GM21576 (cell line): ENCODE results near the gene DNAAF2.
"Not testable (repeated sequence)": the region's sequence is repeated elsewhere in the genome, so short reads cannot be mapped to it uniquely, and the experiment has no call there.

Source experiments
- ATAC-seq: cut with Tn5 transposase; IDR thresholded peaks from one replicate; pipeline ENCODE4 v1.9.1; 2021; ENCODE audit warnings: mild to moderate bottlenecking, moderate library complexity; ENCODE audit not compliant: unreplicated experiment

DNAAF2 gene, protein sequence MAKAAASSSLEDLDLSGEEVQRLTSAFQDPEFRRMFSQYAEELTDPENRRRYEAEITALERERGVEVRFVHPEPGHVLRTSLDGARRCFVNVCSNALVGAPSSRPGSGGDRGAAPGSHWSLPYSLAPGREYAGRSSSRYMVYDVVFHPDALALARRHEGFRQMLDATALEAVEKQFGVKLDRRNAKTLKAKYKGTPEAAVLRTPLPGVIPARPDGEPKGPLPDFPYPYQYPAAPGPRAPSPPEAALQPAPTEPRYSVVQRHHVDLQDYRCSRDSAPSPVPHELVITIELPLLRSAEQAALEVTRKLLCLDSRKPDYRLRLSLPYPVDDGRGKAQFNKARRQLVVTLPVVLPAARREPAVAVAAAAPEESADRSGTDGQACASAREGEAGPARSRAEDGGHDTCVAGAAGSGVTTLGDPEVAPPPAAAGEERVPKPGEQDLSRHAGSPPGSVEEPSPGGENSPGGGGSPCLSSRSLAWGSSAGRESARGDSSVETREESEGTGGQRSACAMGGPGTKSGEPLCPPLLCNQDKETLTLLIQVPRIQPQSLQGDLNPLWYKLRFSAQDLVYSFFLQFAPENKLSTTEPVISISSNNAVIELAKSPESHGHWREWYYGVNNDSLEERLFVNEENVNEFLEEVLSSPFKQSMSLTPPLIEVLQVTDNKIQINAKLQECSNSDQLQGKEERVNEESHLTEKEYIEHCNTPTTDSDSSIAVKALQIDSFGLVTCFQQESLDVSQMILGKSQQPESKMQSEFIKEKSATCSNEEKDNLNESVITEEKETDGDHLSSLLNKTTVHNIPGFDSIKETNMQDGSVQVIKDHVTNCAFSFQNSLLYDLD

DNA sequence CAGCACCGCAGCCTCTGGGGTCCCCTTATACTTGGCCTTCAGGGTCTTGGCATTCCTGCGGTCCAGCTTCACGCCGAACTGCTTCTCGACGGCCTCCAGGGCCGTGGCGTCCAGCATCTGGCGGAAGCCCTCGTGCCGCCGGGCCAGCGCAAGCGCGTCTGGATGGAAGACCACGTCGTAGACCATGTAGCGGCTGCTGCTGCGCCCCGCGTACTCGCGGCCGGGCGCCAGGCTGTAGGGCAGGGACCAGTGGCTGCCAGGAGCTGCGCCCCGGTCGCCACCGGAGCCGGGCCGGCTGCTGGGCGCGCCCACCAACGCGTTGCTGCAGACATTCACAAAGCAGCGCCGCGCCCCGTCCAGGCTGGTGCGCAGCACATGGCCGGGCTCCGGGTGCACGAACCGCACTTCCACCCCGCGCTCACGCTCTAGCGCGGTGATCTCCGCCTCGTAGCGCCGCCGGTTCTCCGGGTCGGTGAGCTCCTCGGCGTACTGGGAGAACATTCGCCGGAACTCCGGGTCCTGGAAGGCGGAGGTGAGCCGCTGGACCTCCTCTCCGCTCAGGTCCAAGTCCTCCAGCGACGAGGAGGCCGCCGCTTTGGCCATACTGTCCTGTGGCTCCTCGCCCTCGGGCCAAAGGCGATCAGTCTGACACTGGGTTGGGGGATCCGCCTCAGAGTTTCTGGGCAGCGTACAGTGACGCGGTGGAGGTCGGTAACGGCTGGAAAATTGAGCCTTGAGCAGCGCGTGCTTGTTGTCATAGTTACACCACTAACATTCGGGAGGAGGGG lies at the start of gene DNAAF2:
DNAAF2 (minus strand) TSS at position 698 of the 788 bp plus-strand sequence; CDS start at position 603, 95 bp downstream.
- ATAC-seq = peak; percentile 37

DNA sequence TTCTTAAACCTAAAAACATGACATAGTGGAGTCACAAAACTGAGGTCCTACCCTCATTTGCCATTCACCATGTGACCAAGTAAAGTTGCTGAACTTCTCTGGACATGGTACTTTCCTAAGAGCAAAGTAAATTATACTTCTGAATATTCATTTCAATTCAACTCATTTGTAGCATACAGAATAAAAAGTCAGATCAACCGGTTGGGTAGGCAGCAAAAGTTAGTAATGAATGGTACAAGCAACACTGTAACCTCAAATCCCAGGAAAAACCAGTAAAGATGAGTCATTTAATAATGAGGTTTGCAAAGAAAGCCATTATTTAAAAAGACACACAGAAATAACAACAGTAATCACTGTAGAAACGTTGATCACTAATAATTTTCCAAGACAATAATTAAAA lies 44.2 kb upstream of the DNAAF2 start:
- ATAC-seq = no peak

DNA sequence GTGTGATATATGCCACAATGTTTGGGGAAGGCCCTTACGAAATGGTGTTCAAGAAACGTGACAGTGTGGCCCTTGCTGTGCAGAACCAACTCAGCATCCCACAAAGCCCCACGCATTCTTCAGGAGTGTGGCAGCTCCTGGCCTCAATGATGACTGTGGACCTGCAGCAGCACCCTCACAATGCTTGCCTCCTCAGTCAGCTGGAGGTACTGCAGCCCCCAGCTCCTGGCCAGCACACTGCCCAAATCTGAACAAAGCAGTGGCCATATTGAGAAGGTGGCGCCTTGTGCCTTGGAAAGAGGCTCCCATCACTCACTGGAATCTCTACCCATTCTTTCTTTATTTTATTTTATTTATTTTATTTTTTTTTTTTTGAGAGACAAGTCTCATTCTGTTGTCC lies 42.6 kb upstream of the DNAAF2 start:
- no peak for ATAC-seq

DNA sequence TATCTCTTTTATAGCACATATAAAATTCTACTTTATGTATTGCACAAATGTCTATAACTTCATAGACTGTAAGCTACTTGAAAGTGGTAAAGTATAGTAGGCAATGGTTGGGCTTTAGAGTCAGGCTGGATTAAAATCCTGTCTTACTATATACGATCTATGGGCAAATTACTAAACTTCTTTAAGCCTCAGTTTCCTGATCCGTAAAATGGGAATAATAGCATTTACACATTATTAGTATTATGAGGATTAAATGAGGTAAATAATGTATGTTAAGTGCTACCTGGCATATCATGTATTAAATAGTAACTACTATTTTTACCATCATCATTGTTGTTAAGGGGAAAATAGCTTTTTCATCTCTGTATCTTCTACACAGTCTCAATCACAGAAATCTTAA lies 38.5 kb upstream of the DNAAF2 start:
- ATAC-seq = no peak

DNA sequence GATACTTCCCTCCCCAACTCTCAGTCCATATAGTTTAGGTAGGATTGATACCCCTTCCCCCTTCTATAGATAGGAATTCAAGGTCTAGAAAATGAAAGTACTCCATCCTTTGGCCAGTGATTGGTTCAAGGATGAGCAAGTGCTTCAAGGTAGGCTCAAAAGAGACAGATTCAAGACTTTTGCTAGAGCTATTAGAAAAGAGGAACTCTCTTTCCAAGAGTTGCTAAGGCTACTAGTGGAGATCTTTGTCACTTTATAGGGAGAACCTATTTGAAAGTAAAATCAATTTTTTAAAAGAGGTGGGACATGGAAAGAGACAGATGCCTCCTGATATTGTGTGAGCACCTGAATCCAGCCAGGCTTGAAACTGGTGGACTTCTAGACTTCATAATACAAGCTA lies 35.4 kb upstream of the DNAAF2 start:
- no peak for ATAC-seq

DNA sequence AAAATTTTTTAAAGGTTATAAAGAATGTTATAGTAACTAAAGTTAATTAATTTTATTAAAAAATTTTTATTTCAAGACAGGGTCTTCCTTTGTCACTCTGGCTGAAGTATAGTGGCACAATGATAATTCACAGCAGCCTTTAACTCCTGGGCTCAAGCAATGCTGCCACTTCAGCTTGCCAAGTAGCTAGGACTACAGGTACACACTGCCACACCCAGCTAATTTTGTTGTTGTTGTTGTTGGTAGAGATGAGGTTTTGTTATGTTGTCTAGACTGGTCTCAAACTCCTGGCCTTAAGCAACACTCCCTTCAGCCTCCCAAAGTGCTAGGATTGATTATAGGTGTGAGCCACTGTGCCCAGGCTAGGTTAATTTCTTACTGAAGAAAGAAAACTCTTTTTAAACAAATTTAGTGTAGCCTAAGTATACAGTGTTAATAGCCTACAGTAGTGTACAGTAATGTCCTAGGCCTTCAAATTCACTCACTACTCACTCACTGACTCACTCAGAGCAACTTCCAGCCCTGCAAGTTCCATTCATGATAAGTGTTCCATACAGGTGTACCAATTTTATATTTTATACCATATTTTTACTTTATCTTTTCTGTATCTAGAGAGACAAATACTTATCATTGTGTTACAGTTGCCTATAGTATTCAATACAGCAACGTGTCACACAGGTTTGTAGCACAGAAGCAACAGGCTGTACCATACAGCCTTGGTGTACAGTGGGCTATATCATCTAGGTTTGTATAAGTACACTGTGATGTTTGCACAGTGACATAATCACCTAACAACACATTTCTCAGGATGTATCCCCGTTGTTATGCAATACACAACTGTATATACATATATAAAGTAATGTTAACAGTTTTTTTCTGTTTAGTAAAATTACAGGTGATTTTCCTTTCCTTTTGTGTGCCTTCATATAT lies 24.7 kb upstream of the DNAAF2 start:
- ATAC-seq = no peak

DNA sequence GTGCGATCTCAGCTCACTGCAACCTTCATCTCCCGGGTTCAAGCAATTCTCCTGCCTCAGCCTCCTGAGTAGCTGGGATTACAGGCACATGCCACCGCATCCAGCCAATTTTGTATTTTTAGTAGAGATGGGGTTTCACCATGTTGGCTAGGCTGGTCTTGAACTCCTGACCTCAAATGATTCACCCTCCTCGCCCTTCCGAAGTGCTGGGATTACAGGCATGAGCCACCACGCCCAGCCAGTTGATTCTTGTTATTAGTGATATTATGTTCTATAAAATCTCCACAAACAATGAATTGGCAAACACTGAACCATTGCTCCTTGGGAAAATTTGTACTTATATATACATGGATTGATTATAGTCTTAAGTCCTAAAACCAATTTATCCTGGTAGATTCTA lies 22.5 kb upstream of the DNAAF2 start:
- ATAC-seq = not testable (repeated sequence)

DNA sequence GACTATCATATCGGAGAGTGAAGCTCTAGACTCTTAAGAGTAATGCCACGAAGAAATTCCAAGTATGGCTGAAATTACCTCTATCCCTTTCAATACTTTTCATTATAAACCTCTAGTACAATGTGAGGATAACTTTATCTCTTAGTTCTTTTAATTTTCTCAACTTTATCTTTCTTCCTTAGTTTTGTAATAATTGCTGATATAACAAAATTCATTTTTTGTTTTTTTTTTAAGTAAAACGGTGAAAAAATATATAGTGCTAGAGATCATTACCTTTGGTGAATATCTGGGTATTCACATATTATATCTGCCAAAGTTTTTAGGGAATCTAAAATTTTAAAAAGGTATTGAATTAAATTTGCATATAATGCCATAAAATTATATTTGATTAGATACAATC lies 19.5 kb upstream of the DNAAF2 start:
- no peak for ATAC-seq

DNA sequence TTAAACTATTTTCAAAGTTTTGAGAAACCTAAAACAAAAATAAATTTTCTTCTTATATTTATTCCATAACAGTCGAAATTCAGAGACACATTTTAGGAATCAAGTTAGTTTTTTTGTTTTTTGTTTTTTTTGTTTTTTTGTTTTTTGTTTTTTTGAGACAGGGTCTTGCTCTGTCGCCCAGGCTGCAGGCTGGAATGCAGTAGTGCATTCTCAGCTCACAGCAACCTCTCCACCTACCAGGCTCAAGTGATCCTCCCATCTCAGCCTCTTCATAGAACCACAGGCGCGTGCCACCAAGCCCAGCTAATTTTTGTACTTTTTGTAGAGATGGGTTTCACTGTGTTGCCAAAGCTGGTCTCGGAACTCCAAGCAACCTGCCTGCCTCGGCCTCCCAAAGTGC lies 18.5 kb upstream of the DNAAF2 start:
- ATAC-seq = no peak

DNA sequence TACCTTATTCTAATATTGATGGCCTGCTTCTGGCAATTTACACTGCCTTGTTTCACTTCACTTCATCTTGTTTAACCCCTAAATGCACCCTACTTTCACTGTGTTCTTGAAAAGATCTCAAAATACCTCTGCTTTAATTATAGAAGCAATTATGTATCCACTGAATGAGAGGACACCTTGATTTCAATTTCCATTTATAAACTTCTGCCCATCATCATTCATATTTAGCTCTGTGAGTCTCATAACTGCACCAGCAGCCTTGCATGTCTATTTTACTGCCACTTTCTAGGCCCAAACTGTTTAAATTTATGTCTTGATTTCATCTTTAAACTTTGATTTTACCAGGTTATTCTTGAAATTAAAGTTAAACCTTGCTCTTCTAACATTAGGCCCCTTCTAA lies 7.1 kb upstream of the DNAAF2 start:
- ATAC-seq = no peak

DNA sequence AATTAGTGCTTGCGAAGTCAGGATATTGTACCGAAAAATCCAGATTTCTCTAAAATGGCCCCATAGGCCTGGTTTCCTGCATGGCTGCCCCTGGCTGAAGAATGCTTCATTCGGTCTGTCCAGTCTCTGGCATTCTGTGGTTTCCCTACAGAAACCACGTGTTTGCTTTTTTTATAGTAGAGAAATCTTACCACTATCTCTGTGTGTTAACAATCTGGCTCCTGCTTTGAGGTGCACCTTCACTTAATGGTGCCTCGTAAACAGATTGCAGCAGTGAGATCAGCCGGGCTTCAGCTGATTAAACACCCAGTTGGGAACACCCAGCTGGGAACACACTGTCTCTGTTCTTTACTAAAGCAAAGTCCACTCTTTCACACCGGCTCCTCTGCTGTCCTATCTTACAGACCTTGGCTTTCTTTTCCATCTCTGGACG lies 6.7 kb upstream of the DNAAF2 start:
- no peak for ATAC-seq

DNA sequence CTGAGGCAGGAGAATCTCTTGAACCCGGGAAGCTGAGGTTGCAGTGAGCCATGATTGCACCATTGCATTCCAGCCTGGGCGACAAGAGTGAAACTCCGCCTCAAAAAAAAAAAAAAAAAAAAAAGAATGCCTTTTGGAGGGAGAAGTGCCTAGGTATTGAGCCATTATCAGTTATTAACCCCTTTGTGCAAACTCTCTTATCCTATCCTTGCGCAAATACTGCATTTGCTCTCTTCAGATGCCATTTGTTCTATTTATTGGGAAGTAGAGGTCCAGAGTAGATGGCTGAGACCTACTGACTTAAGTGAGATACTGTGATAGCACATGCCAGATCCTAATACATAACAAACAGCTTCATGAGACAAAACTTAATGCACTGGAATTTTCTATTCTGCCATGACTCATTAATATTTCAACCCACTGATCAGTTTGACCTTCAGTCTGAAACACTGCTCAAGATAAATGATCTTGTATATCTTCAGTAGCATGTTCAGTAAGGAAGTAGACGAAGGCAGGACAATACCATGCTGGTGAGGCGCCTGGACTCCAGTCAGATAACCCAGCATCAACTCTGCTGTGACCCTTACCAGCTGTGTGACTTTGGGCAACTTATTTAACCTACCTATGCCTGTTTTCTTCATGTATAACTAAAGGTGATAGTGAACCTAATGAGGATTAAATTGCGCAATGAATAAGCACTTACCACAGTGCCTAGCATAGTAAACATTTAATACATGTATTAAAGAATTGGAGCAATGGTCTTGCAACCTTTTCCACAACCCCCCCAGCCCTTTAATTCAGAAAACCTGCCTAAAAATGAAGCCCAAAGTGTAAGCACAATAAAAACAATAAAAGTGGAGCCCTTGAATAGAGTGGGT lies 5.7 kb upstream of the DNAAF2 start:
- ATAC-seq = no peak

DNA sequence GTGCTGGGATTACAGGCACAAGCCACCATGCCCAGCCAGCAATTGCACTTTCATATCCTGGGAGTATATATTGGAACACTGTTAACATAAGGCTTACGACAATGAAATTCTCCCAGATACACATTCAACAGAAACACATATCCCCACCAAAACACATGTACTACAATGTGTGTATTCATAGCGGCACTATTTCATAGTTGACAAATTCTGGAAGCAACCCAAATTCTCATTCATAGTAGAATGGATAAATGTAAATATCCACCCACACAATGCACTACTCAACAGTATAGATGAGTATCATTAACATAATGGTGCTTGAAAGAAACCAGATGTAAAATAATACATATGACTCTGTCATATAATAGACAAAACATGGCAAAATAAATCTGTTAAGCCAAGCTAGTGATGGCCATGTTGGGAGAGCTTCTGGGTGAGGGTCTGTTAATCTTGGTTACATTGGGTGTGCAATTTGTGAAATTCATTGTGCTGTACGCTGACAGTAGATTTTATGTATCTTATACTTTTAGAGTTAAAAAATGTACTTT lies 2.6 kb upstream of the DNAAF2 start:
- ATAC-seq = no peak

DNA sequence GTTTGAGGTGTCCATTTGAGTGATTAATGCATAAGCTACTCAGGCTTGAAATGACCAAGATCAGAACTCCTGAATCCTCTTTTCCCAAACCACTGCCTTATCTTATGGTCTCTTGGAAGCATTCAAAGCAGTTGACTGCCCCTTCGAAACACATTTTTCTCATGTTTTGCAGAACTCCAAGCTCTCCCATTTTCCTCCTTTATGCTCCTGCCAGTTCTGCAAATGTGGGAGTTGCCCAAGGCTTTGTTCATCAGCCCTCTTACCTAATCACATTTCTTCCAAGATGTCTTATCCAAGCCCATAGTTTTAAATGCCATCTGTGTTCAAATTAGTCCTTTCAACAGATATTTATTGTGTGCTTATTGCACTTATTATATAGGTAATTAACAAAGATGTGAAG lies 1.8 kb upstream of the DNAAF2 start:
- no peak for ATAC-seq

DNA sequence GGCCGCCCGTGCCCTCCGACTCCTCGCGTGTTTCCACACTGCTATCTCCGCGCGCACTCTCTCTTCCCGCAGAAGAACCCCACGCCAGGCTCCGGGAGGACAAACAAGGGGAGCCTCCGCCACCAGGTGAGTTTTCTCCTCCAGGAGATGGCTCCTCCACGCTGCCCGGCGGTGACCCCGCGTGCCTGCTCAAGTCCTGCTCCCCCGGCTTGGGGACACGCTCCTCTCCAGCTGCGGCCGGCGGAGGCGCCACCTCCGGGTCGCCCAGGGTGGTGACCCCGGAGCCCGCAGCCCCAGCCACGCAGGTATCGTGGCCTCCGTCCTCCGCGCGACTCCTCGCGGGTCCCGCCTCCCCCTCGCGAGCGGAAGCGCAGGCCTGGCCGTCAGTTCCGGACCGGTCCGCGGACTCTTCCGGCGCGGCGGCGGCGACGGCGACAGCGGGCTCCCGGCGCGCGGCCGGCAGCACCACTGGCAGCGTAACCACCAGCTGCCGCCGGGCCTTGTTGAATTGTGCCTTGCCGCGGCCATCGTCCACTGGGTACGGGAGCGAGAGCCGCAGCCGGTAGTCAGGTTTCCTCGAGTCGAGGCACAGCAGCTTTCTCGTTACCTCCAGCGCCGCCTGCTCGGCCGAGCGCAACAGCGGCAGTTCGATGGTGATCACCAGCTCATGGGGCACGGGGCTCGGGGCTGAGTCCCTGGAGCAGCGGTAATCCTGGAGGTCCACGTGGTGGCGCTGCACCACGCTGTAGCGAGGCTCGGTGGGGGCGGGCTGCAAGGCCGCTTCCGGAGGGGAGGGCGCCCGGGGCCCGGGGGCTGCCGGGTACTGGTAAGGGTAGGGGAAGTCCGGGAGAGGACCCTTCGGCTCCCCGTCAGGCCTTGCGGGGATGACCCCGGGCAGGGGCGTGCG lies 1.2 kb downstream of the DNAAF2 start:
- ATAC-seq = peak; percentile 72

DNA sequence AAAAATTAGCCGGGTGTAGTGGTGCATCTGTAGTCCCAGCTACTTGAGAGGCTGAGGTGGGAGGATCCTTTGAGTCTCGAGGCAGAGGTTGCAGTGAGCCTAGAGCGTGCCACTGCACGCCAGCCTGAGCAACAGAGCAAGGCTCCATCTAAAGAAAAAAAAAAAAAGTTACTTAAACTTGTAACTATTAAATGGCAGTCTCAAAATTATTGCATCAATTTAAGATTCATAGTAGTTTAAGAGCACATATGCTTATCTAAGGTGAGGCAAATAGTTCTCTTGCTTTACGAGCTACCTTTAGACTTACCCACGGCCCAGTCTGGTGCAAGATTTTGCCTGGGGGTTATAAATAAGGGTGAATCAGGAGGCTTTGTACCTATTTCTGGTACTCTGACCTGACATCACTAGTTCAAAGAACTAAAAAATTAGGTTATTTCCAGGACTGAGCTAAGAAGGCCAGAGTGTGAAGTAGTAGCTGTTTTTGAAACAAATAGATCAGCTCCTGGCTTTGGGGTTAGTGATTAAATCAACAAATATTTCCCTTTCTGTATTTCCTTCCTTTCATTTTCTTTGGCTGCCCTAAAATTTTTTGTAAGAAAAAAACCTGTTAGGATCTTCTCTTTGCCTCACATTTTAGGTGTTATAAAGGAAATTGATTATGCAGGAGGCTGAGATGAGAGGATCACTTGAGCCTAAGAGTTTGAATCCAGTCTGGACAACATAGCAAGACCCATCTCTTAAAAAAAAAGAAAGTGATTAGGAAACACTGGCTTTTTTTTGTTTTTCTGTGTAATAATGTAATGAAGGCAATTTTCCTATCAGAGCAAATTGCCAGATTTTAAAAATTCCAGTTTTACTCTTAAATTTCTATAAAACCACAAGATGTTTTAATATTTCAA lies 10.9 kb downstream of the DNAAF2 start:
- ATAC-seq = no peak

DNA sequence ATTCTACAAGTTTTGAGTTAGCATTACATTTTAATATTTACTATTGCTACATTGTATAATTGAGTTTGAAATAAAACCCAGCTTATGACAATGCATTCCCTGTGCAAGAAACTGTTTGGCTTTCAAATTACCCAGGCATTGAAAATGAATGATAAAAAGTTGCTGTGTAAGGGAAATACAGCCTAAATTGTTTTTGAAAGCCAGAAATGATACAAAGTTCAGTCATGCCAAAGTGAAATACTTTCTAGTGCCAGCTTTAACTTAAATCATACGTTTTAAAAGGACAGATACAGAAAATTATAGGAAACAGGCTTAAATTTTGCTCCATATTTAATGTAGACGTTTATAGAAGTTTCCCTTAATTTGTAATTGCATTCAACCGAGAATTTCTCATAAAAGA lies 11.7 kb downstream of the DNAAF2 start:
- no peak for ATAC-seq
